ENCODE data around the gene DCTD.

DNA sequence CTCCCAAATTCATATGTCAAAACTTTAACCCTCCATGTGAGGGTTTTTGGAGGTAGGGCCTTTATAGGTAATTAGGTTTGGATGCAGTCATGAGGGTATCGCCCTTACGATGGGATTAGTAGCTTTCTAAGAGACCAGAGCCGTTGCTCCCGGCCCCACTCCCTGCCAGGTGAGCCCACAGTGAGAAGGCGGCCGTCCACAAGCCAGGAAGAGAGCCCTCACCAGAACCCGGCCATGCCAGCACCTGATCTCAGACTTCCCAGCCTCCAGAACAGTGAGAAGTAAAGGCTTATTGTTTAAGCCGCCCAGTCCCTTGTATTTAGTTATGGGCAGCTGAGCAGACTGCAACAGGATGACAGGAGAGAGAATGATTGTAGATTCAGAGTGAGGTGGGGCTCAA, 40.8 kb downstream of the DCTD start:
- TF ChIP-seq, protein P1, sequence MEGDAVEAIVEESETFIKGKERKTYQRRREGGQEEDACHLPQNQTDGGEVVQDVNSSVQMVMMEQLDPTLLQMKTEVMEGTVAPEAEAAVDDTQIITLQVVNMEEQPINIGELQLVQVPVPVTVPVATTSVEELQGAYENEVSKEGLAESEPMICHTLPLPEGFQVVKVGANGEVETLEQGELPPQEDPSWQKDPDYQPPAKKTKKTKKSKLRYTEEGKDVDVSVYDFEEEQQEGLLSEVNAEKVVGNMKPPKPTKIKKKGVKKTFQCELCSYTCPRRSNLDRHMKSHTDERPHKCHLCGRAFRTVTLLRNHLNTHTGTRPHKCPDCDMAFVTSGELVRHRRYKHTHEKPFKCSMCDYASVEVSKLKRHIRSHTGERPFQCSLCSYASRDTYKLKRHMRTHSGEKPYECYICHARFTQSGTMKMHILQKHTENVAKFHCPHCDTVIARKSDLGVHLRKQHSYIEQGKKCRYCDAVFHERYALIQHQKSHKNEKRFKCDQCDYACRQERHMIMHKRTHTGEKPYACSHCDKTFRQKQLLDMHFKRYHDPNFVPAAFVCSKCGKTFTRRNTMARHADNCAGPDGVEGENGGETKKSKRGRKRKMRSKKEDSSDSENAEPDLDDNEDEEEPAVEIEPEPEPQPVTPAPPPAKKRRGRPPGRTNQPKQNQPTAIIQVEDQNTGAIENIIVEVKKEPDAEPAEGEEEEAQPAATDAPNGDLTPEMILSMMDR (IDR thresholded peaks at IDR 0.05), result no peak
- TF ChIP-seq POLR2A (IDR thresholded peaks at IDR 0.05), result no peak

Data from body of pancreas (tissue), 4 donors.